Activated CD4-positive, alpha-beta T cell treated with anti-CD3 and anti-CD28 coated beads, Interleukin-2, amount 50 U/mL, for 1 hour (primary cell): Measurements from ENCODE around the gene TMPRSS4.

Source experiments
- DNase-seq: peaks from one replicate; pipeline ENCODE4 v3.0.0-alpha.2; 2020

The TMPRSS4 gene

GRCh38 chr11:118156531-118157185, 79.8 kb downstream of the TMPRSS4 start:
- DNase-seq = peak; percentile 12

GRCh38 chr11:118157186-118157895, 80.5 kb downstream of the TMPRSS4 start:
- DNase-seq = no peak

DNA sequence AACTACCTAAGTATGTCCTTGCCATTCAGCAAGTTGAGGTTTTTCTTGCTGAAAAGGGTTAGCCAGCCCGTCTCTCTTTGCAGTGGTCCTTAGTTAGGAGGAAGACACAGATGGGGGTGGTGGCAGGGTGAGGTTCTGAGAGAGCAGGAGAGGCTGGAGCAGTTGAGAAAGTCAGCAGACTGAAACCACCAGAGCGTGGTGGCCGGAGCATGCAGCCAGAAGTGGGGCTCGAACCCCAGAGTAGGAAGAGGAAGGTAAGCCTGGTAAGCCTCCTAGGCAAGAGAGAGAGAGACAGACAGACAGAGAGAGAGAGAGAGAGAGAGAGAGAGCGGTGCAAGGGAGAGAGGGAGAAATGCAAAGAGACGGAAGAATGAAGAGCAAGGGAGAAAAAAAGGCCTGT, 84.9 kb downstream of the TMPRSS4 start:
- no peak for DNase-seq

- no peak for DNase-seq
Observed at GRCh38 chr11:118162846-118163245, 86.0 kb downstream of the TMPRSS4 start.

DNA sequence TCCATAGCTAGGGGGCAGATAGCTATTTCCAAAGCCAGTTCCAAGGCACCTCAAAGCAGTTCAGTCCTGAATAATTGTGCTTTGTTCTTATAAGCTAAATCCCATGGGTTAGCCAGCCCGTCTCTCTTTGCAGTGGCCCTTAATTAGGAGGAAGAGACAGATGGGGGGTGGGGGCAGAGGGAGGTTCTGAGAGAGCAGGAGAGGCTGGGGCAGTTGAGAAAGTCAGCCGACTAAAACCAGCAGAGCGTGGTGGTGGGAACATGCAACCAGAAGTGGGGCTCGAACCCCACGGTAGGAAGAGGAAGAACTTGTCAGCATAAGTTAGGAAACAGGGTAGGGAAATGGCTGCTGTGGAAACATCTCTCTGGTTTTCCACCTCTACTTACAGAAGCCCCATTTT, 86.6 kb downstream of the TMPRSS4 start:
- DNase-seq = no peak

DNA sequence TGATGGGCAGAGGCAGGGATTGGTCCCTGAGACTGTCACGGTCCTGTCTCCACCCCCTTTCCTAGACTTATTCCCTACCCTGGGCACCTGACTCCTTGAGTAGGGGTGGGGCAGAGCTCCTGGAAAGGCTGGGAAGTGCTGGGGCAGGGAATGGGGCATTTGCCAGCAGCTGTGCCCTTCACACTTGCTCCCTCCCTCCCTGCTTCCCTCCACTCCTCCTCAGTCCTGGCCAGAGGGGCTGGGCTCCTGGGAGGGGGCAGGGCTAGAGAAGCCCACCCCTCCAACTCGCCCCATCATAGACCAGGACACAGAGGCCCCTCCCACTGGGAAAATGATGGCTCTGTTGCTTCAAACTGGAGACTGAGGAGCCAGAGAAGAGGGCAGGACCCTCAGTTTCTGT, 88.0 kb downstream of the TMPRSS4 start:
- DNase-seq = no peak

DNA sequence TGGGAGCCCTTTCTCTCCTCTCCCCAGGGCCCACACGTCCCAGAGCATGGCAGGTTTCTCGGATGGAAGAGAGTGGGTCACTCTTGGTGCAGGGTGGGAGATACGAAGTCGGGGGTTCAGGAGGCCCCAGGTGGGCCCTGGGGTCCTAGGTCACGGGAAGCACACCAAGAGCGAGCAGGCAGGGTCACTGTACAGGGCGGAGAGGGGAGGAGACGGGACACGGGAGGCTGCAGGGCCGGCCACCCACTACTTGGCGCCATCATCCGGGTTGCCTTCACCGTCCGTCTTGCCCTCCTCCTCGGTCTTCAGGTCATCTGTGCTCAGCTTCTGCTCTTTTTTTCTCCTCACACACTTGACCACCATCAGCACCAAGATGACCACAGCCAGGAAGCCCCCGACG, 89.8 kb downstream of the TMPRSS4 start:
- DNase-seq = no peak

- no peak for DNase-seq
Observed at GRCh38 chr11:118167253-118167652, 90.4 kb downstream of the TMPRSS4 start.

DNA sequence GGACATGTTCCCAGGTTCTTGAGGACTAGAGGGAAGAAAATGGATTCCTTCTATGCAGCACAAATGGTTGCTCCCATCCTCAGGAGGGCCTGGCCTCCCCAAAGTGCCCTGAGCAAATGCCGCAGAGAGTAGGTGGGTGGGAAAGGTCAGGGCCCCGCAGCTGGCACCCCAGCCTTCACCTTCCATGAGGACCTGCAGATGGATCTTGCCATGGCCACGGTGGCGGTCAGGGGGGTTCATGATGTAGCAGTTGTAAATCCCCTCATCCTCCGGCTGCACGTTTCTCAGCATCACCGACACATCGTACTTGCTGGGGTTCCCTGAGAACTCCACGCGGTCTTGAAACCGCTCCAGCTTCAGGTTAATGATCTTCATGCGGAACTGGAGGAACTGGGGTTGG, 91.0 kb downstream of the TMPRSS4 start:
- no peak for DNase-seq

GRCh38 chr11:118168316-118168715, 91.4 kb downstream of the TMPRSS4 start:
- no peak for DNase-seq

- DNase-seq = no peak
Observed at GRCh38 chr11:118168751-118169150, 91.9 kb downstream of the TMPRSS4 start.

DNA sequence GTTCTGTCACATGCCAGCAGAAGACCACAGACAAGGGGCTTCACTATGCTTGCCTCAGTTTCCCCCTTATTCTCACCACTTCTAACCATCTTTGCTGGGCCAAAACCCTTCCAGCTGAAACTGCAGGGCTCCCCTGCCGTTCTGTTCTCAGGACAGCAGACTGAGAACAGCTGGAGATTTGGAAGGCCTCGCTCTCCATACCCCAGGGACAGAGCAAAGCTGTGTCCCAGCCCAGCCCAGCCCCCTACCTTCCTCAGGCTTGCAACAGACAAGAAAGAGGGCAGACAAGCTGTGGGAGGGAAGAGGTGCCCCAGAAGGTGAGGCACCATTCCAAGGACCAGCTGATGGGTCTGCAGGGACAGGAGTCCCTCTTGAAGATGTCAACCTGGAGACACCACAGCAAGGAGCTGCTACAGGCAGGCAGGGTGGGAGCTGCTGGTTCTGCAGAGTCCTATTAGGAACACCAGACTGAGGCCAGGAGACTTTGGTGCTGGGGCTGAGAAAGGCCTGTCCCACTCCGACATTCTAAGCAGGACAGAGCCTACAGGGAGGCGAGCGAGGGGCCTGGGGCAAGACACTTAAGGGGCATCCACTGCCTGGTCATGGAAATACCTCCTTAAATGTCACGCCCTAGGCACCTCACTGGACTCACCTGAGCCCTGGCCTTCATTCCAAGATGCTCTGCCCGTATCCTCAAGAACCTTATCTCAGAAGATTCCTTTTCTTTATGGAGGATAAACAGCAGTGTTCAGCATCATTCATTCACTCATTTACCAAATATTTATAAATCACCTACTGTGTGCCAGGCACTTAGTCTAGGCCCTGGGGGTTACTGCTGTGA, 92.6 kb downstream of the TMPRSS4 start:
- DNase-seq = no peak

- no peak for DNase-seq
Observed at GRCh38 chr11:118170231-118170630, 93.4 kb downstream of the TMPRSS4 start.

- no peak for DNase-seq
Observed at GRCh38 chr11:118170882-118171268, 94.0 kb downstream of the TMPRSS4 start.
